Measurements from ENCODE around the gene CACTIN.

- TF ChIP-seq RAD21 (IDR thresholded peaks at IDR 0.05; ENCODE audit: low read depth) (no peak), REST (IDR thresholded peaks at IDR 0.05; ENCODE audit: low read depth) (no peak), MAX (IDR thresholded peaks at IDR 0.05) (no peak)
Observed at GRCh38 chr19:3595521-3596061, 31.0 kb downstream of the CACTIN start.

Measured in Ishikawa (cell line).